IMR-90 (cell line): ENCODE results near the gene NACC2.

Experiments
- BHLHE40 ChIP-seq: fragments of 150-350 bp; IDR thresholded peaks from 2 replicates; pipeline ENCODE4 v1.6.1; 2016; ENCODE audit warnings: mild to moderate bottlenecking, low read depth, low read length
- CEBPB ChIP-seq: IDR thresholded peaks from 2 replicates; pipeline ENCODE4 v1.6.1; 2012; ENCODE audit warnings: low read depth, low read length, improper control_type of control experiment
- MAFK ChIP-seq: IDR thresholded peaks from 2 replicates; pipeline ENCODE4 v1.6.1; 2012; ENCODE audit warnings: low read depth, low read length, improper control_type of control experiment
- MXI1 ChIP-seq: IDR thresholded peaks from 2 replicates; pipeline ENCODE4 v1.6.1; 2012; ENCODE audit warnings: low read depth, mild to moderate bottlenecking, low read length, moderate library complexity, borderline replicate concordance
- POLR2A ChIP-seq: IDR thresholded peaks from 2 replicates; pipeline ENCODE4 v1.6.1; 2012; ENCODE audit warnings: mild to moderate bottlenecking, low read depth, low read length
- RAD21 ChIP-seq: IDR thresholded peaks from 2 replicates; pipeline ENCODE4 v1.6.1; 2012; ENCODE audit warnings: low read length, improper control_type of control experiment
- RCOR1 ChIP-seq: IDR thresholded peaks from 2 replicates; pipeline ENCODE4 v1.6.1; 2012; ENCODE audit warnings: mild to moderate bottlenecking, low read length, improper control_type of control experiment; ENCODE audit not compliant: insufficient replicate concordance
- TF ChIP-seq, protein P1 (sequence below): conservative IDR thresholded peaks from 2 replicates; pipeline ENCODE4 v1.5.1; 2012; ENCODE audit warnings: mild to moderate bottlenecking, low read depth, low read length, improper control_type of control experiment
- TF ChIP-seq, protein P2 (sequence below): fragments of 150-350 bp; IDR thresholded peaks from 2 replicates; pipeline ENCODE4 v1.6.1; 2017; ENCODE audit warnings: mild to moderate bottlenecking, antibody characterized with exemption, low read length, low read depth
- TF ChIP-seq, protein P3 (sequence below): fragments of 150-350 bp; IDR thresholded peaks from 2 replicates; pipeline ENCODE4 v1.6.1; 2016; ENCODE audit warnings: low read depth, mild to moderate bottlenecking, low read length, moderate library complexity, borderline replicate concordance

DNA sequence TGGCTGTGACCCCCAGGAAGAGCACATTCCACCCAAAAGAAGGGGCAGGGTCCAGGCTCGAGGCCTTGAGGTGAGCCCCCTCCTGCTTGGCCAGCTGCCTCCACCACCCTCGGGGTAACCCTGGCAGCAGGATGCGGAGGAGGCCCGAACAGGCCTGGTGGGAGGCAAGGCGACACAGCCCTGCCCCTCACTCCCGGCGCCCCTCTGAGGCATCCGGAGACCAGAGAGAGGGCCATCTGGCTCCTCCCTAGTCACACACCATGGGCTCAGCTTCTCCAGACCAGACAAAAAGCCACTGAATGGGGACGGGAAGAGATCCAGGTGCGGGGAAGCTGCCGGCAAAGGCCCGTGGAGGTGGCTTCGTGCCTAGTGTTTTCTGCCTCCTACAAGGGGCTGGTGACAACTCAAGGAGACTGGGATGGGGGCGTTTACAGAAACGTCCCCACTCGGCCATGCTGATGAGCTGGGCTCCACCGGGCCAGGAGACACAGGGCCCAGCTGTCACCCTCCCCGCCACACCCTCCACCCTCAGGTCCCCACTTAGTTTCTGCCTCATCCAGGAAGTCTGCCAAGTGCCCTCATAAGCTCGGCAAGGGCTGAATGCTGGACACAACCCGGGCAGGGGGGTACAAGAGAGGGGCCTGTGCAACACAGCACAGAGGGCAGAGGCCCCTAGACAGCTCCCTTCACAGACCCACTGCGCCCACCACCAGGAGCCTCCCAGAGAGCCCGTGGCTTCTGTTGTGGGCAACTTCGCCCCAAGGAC is 41.9 kb downstream of the NACC2 start:
- TF ChIP-seq, protein P1, sequence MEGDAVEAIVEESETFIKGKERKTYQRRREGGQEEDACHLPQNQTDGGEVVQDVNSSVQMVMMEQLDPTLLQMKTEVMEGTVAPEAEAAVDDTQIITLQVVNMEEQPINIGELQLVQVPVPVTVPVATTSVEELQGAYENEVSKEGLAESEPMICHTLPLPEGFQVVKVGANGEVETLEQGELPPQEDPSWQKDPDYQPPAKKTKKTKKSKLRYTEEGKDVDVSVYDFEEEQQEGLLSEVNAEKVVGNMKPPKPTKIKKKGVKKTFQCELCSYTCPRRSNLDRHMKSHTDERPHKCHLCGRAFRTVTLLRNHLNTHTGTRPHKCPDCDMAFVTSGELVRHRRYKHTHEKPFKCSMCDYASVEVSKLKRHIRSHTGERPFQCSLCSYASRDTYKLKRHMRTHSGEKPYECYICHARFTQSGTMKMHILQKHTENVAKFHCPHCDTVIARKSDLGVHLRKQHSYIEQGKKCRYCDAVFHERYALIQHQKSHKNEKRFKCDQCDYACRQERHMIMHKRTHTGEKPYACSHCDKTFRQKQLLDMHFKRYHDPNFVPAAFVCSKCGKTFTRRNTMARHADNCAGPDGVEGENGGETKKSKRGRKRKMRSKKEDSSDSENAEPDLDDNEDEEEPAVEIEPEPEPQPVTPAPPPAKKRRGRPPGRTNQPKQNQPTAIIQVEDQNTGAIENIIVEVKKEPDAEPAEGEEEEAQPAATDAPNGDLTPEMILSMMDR, result no peak
- no peak for TF ChIP-seq BHLHE40
- no peak for TF ChIP-seq POLR2A
- no peak for TF ChIP-seq MXI1
- no peak for TF ChIP-seq RAD21
- TF ChIP-seq RCOR1, result no peak
- TF ChIP-seq MAFK, result no peak
- TF ChIP-seq, protein P2, sequence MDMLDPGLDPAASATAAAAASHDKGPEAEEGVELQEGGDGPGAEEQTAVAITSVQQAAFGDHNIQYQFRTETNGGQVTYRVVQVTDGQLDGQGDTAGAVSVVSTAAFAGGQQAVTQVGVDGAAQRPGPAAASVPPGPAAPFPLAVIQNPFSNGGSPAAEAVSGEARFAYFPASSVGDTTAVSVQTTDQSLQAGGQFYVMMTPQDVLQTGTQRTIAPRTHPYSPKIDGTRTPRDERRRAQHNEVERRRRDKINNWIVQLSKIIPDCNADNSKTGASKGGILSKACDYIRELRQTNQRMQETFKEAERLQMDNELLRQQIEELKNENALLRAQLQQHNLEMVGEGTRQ, result no peak
- no peak for TF ChIP-seq CEBPB
- TF ChIP-seq, protein P3, sequence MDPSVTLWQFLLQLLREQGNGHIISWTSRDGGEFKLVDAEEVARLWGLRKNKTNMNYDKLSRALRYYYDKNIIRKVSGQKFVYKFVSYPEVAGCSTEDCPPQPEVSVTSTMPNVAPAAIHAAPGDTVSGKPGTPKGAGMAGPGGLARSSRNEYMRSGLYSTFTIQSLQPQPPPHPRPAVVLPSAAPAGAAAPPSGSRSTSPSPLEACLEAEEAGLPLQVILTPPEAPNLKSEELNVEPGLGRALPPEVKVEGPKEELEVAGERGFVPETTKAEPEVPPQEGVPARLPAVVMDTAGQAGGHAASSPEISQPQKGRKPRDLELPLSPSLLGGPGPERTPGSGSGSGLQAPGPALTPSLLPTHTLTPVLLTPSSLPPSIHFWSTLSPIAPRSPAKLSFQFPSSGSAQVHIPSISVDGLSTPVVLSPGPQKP, result no peak
